ENCODE results near the gene UBAC2. TPM values are rescaled to one million over a fixed set of nuclear protein-coding genes. Genes with fewer than 3 reads are reported as not detected.

The UBAC2 gene
- total RNA-seq, 1 experiment from 2014 or later = 103 TPM

DNA sequence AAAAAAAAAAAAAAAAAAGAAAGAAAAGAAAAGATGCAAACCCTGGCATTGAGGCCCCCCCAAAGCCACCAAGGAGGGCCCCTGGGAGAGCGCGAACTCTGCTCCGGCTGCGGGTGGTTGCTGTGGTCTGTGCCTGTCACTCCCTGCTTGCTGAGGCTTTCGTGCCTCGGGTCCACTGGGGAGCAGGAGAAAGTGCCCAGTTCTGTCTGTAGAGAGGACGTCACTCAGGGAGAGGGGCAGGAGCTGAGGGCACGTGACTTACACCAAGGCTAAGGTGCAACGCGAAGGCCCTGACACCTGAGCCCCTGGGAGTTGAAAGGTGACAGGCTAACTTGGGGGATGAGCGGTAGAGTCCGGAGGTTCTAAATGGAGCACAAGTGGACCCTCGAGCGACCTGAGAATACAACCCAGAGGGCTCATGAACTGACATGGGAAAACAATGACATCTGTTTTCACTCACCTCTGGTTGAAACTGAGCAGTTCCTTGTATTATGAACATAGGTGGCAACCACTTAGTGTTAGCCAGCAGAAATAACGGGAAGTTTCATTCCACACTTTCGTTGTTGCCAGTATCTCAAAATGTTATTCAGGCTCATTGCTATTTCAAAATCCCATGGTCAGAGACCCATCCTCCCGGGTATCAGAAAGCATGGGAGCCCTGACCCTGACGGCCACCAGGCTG lies 231.4 kb downstream of the UBAC2 start:
- Histone ChIP-seq H3K4me3 (ENCODE audit: low read depth, low read length) (no peak overlapping the region), H3K36me3 (ENCODE audit: control insufficient read depth, insufficient read depth, low read length) (no peaks in the 10 kb centered on the region), H3K4me1 (0 out of 2 replicates have a peak, but pooled peaks cover 5% of the 10 kb centered on the region), H3K9me3 (no peaks in the 10 kb centered on the region), H3K27me3 (replicated peaks; ENCODE audit: control insufficient read depth, insufficient read depth, low read length) (no peaks in the 10 kb centered on the region)
- Mint-ChIP-seq H3K4me1 (ENCODE audit: low read depth, unreplicated experiment) (peaks cover 8% of the 10 kb centered on the region), H3K27ac (ENCODE audit: unreplicated experiment) (no peak overlapping the region), H3K36me3 (ENCODE audit: insufficient read depth, unreplicated experiment) (no peaks in the 10 kb centered on the region), H3K27me3 (ENCODE audit: insufficient read depth, unreplicated experiment) (no peaks in the 10 kb centered on the region), H3K4me3 (ENCODE audit: unreplicated experiment) (no peak overlapping the region), H3K9me3 (ENCODE audit: unreplicated experiment) (no peaks in the 10 kb centered on the region)
- ChIA-PET CTCF (no interaction called here), POLR2A (interaction anchor here (0.7 kb wide), 1 partner anchor 113 kb away, joined by 7 read pairs; no protein-coding TSS in a partner anchor)
- BruUV-seq (replicated peaks) = no TSS peak
- intact Hi-C loops (cut with micrococcal nuclease; ENCODE audit: unreplicated experiment) = loop anchor here (10.0 kb wide), 1 partner anchor 137 kb away; no protein-coding TSS in a partner anchor
- no peak for DNase-seq
- TF ChIP-seq, protein P1, sequence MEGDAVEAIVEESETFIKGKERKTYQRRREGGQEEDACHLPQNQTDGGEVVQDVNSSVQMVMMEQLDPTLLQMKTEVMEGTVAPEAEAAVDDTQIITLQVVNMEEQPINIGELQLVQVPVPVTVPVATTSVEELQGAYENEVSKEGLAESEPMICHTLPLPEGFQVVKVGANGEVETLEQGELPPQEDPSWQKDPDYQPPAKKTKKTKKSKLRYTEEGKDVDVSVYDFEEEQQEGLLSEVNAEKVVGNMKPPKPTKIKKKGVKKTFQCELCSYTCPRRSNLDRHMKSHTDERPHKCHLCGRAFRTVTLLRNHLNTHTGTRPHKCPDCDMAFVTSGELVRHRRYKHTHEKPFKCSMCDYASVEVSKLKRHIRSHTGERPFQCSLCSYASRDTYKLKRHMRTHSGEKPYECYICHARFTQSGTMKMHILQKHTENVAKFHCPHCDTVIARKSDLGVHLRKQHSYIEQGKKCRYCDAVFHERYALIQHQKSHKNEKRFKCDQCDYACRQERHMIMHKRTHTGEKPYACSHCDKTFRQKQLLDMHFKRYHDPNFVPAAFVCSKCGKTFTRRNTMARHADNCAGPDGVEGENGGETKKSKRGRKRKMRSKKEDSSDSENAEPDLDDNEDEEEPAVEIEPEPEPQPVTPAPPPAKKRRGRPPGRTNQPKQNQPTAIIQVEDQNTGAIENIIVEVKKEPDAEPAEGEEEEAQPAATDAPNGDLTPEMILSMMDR (IDR thresholded peaks at IDR 0.05; ENCODE audit: insufficient read depth in 1 of 2, low read depth in 1 of 2, low read length in 1 of 2, severe bottlenecking in 1 of 2, unreplicated experiment in 1 of 2) = no peak

DNA sequence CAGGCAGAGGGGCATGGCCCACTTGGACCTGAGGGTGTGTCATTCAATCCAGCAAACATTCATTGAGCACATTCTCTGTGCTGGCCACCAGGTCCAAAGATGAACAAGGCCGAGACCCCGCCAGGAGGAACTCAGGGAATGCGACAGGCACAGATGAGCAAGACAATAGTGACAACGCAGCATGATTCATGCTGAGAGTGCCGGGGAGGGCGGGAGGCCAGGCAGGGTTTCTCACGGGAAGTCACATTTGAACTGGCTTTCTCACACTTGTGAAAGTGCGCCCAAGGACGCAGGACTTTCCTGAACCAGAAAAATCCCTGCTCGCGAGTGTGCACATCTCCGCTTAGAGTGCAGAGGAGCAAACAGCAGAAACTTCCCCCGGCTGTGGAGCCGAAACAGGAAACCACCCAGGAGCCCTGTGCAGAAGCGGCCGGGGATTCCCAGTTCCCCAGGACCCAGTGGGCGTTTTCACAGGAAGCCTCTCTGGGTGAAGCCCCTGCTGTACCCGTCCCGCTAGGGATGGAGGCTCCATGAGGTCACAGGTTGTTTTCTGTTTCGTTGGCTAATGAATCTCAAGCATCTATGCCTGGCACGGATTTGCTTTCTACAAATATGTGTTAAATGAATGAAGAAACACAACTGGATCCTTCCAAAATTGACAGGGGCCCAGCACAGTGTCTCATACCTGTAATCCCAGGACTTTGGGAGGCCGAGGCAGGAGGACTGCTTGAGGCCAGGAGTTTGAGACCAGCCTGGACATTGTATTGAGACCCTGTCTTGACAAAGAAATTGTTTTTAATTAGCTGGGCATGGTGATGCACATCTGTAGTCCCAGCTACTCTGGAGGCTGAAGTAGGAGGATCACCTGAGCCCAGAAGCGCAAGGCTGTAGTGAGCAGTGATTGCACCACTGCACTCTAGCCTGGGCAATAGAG lies 232.2 kb downstream of the UBAC2 start:
- H3K27ac Mint-ChIP-seq (ENCODE audit: unreplicated experiment) = no peak overlapping the region
- Histone ChIP-seq H3K9me3 (no peaks in the 10 kb centered on the region), H3K4me1 (0 out of 2 replicates have a peak, but pooled peaks cover 5% of the 10 kb centered on the region), H3K4me3 (ENCODE audit: low read depth, low read length) (no peak overlapping the region), H3K36me3 (ENCODE audit: control insufficient read depth, insufficient read depth, low read length) (no peaks in the 10 kb centered on the region), H3K27me3 (replicated peaks; ENCODE audit: control insufficient read depth, insufficient read depth, low read length) (no peaks in the 10 kb centered on the region)
- no peaks in the 10 kb centered on the region for H3K27me3 Mint-ChIP-seq (ENCODE audit: insufficient read depth, unreplicated experiment)
- TF ChIP-seq, protein P1 (IDR thresholded peaks at IDR 0.05; ENCODE audit: insufficient read depth in 1 of 2, low read depth in 1 of 2, low read length in 1 of 2, severe bottlenecking in 1 of 2, unreplicated experiment in 1 of 2) = no peak
- DNase-seq = no peak
- no peak overlapping the region for H3K4me3 Mint-ChIP-seq (ENCODE audit: unreplicated experiment)
- ChIA-PET CTCF (no interaction called here), POLR2A (no interaction called here)
- no TSS peak for BruUV-seq (replicated peaks)
- no peaks in the 10 kb centered on the region for H3K9me3 Mint-ChIP-seq (ENCODE audit: unreplicated experiment)
- H3K4me1 Mint-ChIP-seq (ENCODE audit: low read depth, unreplicated experiment) = peaks cover 8% of the 10 kb centered on the region
- intact Hi-C loops (cut with micrococcal nuclease; ENCODE audit: unreplicated experiment) = loop anchor here (10.0 kb wide), 1 partner anchor 138 kb away; no protein-coding TSS in a partner anchor
- H3K36me3 Mint-ChIP-seq (ENCODE audit: insufficient read depth, unreplicated experiment) = no peaks in the 10 kb centered on the region

DNA sequence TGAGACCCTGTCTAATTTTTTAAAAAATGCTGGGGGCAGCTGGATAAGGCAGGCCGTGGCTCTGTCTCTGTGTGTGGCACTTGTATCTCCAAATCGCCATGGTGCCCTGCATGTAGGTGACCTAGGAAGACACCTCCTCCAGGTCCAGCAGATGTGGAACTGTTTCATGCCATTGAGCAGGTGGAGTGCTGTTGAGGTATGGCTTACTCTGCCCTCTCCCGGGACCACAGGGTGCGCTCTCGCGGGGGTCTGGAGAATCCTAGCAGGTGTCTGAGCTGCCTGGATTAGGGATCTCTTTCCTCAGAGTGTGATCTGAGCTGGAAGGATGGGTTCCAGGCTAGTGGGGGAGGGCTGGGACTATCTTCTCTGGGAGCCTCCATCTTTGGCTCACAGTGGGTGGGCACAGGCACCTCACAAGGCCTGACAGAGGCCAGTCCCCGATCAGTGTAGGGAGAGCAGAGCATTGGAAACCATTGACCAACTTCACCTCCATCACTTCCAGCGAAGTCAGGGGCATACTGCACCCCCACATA lies 233.0 kb downstream of the UBAC2 start:
- TF ChIP-seq, protein P1 (IDR thresholded peaks at IDR 0.05; ENCODE audit: insufficient read depth in 1 of 2, low read depth in 1 of 2, low read length in 1 of 2, severe bottlenecking in 1 of 2, unreplicated experiment in 1 of 2) = no peak
- Mint-ChIP-seq H3K27ac (ENCODE audit: unreplicated experiment) (no peak overlapping the region), H3K36me3 (ENCODE audit: insufficient read depth, unreplicated experiment) (no peaks in the 10 kb centered on the region), H3K4me3 (ENCODE audit: unreplicated experiment) (no peak overlapping the region), H3K4me1 (ENCODE audit: low read depth, unreplicated experiment) (peaks cover 8% of the 10 kb centered on the region), H3K9me3 (ENCODE audit: unreplicated experiment) (no peaks in the 10 kb centered on the region), H3K27me3 (ENCODE audit: insufficient read depth, unreplicated experiment) (no peaks in the 10 kb centered on the region)
- BruUV-seq (replicated peaks) = no TSS peak
- Histone ChIP-seq H3K4me1 (0 out of 2 replicates have a peak, but pooled peaks cover 5% of the 10 kb centered on the region), H3K36me3 (ENCODE audit: control insufficient read depth, insufficient read depth, low read length) (no peaks in the 10 kb centered on the region), H3K27me3 (replicated peaks; ENCODE audit: control insufficient read depth, insufficient read depth, low read length) (no peaks in the 10 kb centered on the region), H3K4me3 (ENCODE audit: low read depth, low read length) (no peak overlapping the region), H3K9me3 (no peaks in the 10 kb centered on the region)
- intact Hi-C loops (cut with micrococcal nuclease; ENCODE audit: unreplicated experiment) = loop anchor here (10.0 kb wide), 1 partner anchor 139 kb away; no protein-coding TSS in a partner anchor
- ChIA-PET CTCF (interaction anchor here (0.6 kb wide), 1 partner anchor 37 kb away, joined by 7 read pairs; no protein-coding TSS in a partner anchor), POLR2A (no interaction called here)
- DNase-seq = no peak
